PC-3 (cell line): ENCODE results near the gene ADAMTSL2. TPM values are rescaled to one million over a fixed set of nuclear protein-coding genes. Genes with fewer than 3 reads are reported as not detected.

Source experiments
- ATAC-seq: fragments of 200-7000 bp; cut with Tn5 transposase; 2 replicates; pipeline ENCODE4 v1.9.1; 2020; ENCODE audit warnings: mild to moderate bottlenecking, moderate library complexity
- BruUV-seq: library from RNA; stranded (reverse); fragments of 400-500 nt; replicated peaks from 2 replicates; lab custom pipeline; 2021; lab: Mats Ljungman, UMichigan
- CTCF ChIA-PET: fragments of 300-600 bp; sonication (Branson Sonifier 250); formaldehyde crosslinking; loops from one replicate; lab custom pipeline; 2022; ENCODE audit warnings: antibody characterized with exemption; lab: Charles Lee
- POLR2A ChIA-PET: fragments of 300-600 bp; sonication (Branson Sonifier 250); formaldehyde crosslinking; loops from one replicate; lab custom pipeline; 2022; ENCODE audit warnings: antibody characterized with exemption; ENCODE audit not compliant: unreplicated experiment; lab: Charles Lee
- DNase-seq: peaks from one replicate; pipeline ENCODE4 v3.0.0-alpha.2; 2015
- H2AFZ ChIP-seq: fragments of 300-600 bp; sonication (generic); 2 replicates; pipeline ENCODE4 v1.6.0; 2016; ENCODE audit warnings: antibody characterized with exemption, low read length
- H3F3A ChIP-seq: fragments of 300-600 bp; sonication (generic); one replicate; pipeline ENCODE4 v1.6.0; 2017; ENCODE audit warnings: antibody characterized with exemption, low read length, control low read depth, mild to moderate bottlenecking; ENCODE audit not compliant: unreplicated experiment
- H3K27ac ChIP-seq: fragments of 300-600 bp; sonication (generic); 2 replicates; pipeline ENCODE4 v1.5.1; 2016; ENCODE audit warnings: mild to moderate bottlenecking, low read length
- H3K27me3 ChIP-seq: fragments of 300-600 bp; sonication (generic); 2 replicates; pipeline ENCODE4 v1.6.1; 2016; ENCODE audit warnings: low read length, mixed read lengths
- H3K36me3 ChIP-seq: fragments of 300-600 bp; sonication (generic); 2 replicates; pipeline ENCODE4 v1.6.1; 2016; ENCODE audit warnings: low read depth, mixed run types, low read length, mixed read lengths
- H3K4me1 ChIP-seq: fragments of 300-600 bp; sonication (generic); 2 replicates; pipeline ENCODE4 v1.5.1; 2016; ENCODE audit warnings: low read length; ENCODE audit not compliant: insufficient read depth
- H3K4me2 ChIP-seq: fragments of 300-600 bp; sonication (generic); 2 replicates; pipeline ENCODE4 v1.6.0; 2016; ENCODE audit warnings: low read length
- H3K4me3 ChIP-seq: fragments of 300-600 bp; sonication (generic); 2 replicates; pipeline ENCODE4 v1.5.1; 2016; ENCODE audit warnings: mild to moderate bottlenecking, low read length, mixed read lengths
- H3K79me2 ChIP-seq: fragments of 300-600 bp; sonication (generic); 2 replicates; pipeline ENCODE4 v1.6.1; 2017; ENCODE audit warnings: low read length, mixed read lengths
- H3K9ac ChIP-seq: fragments of 300-600 bp; sonication (generic); 2 replicates; pipeline ENCODE4 v1.6.0; 2016; ENCODE audit warnings: mild to moderate bottlenecking, low read length
- H3K9me2 ChIP-seq: fragments of 300-600 bp; sonication (generic); replicated peaks from 2 replicates; pipeline ENCODE4 v1.6.1; 2016; ENCODE audit warnings: mixed run types, low read length, mixed read lengths
- H3K9me3 ChIP-seq: fragments of 300-600 bp; sonication (generic); 2 replicates; pipeline ENCODE4 v1.6.1; 2016; ENCODE audit warnings: low read length, mixed read lengths
- H4K20me1 ChIP-seq: fragments of 300-600 bp; sonication (generic); 2 replicates; pipeline ENCODE4 v1.6.1; 2016; ENCODE audit warnings: low read length, mixed read lengths
- EZH2 ChIP-seq: fragments of 300-600 bp; sonication (generic); IDR thresholded peaks from one replicate; pipeline ENCODE4 v1.6.1; 2017; ENCODE audit warnings: antibody characterized with exemption, mild to moderate bottlenecking, low read length; ENCODE audit not compliant: unreplicated experiment
- EZH2phosphoT487 ChIP-seq: fragments of 300-600 bp; sonication (generic); IDR thresholded peaks from 2 replicates; pipeline ENCODE4 v1.6.1; 2018; ENCODE audit warnings: mild to moderate bottlenecking, antibody characterized with exemption, low read length, borderline replicate concordance
- intact Hi-C: fragments of 100-400 bp; cut with micrococcal nuclease; formaldehyde crosslinking; loops from 2 replicates; pipeline ENCODE4 v1.9.0; 2023
- total RNA-seq: library from RNA; depleted of rRNA; stranded (reverse); fragments of >200 nt; gene quantifications from 2 replicates; pipeline ENCODE4 v1.2.3, GENCODE V29; 2014
- TF ChIP-seq, protein P1 (sequence below): fragments of 300-600 bp; sonication (generic); conservative IDR thresholded peaks from 2 replicates; pipeline ENCODE4 v1.5.1; 2017; ENCODE audit warnings: antibody characterized with exemption, low read depth, mild to moderate bottlenecking, low read length

The ADAMTSL2 gene
- total RNA-seq, 1 experiment from 2014 or later = not detected

- no peak overlapping the region for H3K9ac ChIP-seq
- no peaks in the 10 kb centered on the region for H3K9me3 ChIP-seq
- H3K4me3 ChIP-seq = no peak overlapping the region
- H4K20me1 ChIP-seq = no peaks in the 10 kb centered on the region
- no peaks in the 10 kb centered on the region for H3F3A ChIP-seq
- H3K79me2 ChIP-seq = no peaks in the 10 kb centered on the region
- H3K4me1 ChIP-seq = no peaks in the 10 kb centered on the region
- POLR2A ChIA-PET = no interaction called here
- H2AFZ ChIP-seq = no peak overlapping the region
- intact Hi-C loops = no loop called here
- no peak for TF ChIP-seq EZH2phosphoT487
- TF ChIP-seq, protein P1, sequence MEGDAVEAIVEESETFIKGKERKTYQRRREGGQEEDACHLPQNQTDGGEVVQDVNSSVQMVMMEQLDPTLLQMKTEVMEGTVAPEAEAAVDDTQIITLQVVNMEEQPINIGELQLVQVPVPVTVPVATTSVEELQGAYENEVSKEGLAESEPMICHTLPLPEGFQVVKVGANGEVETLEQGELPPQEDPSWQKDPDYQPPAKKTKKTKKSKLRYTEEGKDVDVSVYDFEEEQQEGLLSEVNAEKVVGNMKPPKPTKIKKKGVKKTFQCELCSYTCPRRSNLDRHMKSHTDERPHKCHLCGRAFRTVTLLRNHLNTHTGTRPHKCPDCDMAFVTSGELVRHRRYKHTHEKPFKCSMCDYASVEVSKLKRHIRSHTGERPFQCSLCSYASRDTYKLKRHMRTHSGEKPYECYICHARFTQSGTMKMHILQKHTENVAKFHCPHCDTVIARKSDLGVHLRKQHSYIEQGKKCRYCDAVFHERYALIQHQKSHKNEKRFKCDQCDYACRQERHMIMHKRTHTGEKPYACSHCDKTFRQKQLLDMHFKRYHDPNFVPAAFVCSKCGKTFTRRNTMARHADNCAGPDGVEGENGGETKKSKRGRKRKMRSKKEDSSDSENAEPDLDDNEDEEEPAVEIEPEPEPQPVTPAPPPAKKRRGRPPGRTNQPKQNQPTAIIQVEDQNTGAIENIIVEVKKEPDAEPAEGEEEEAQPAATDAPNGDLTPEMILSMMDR = no peak
- TF ChIP-seq EZH2 = no peak
- CTCF ChIA-PET = no interaction called here
- DNase-seq = no peak
- peak; percentile 53; the same call in 1 of the 2 replicates for ATAC-seq
- H3K27me3 ChIP-seq = peaks cover 16% of the 10 kb centered on the region
- no peaks in the 10 kb centered on the region for H3K9me2 ChIP-seq
- no peak overlapping the region for H3K27ac ChIP-seq
- no peaks in the 10 kb centered on the region for H3K36me3 ChIP-seq
- H3K4me2 ChIP-seq = no peak overlapping the region
- BruUV-seq = no TSS peak
Measured at GRCh38 chr9:133576031-133576874, 41.7 kb downstream of the ADAMTSL2 start.

GRCh38 chr9:133576875-133577736, 42.6 kb downstream of the ADAMTSL2 start:
- POLR2A ChIA-PET = no interaction called here
- Histone ChIP-seq H3K79me2 (no peaks in the 10 kb centered on the region), H3K27me3 (peaks cover 24% of the 10 kb centered on the region), H3K9me2 (no peaks in the 10 kb centered on the region), H3K9me3 (no peaks in the 10 kb centered on the region), H3K27ac (no peak overlapping the region), H2AFZ (no peak overlapping the region), H3F3A (no peaks in the 10 kb centered on the region), H3K9ac (no peak overlapping the region), H3K4me2 (no peak overlapping the region), H3K4me1 (no peaks in the 10 kb centered on the region), H3K36me3 (no peaks in the 10 kb centered on the region), H3K4me3 (no peak overlapping the region), H4K20me1 (no peaks in the 10 kb centered on the region)
- no peak for DNase-seq
- BruUV-seq = no TSS peak
- CTCF ChIA-PET = no interaction called here
- intact Hi-C loops = no loop called here
- TF ChIP-seq EZH2phosphoT487 (no peak), EZH2 (no peak)
- TF ChIP-seq, protein P1 = no peak
- ATAC-seq = no peak
